HG02852 (cell line): ENCODE data around the gene F8.
"Not testable (repeated sequence)": the region's sequence is repeated elsewhere in the genome, so short reads cannot be mapped to it uniquely, and the experiment has no call there.

ENCODE experiments used
- ATAC-seq: cut with Tn5 transposase; IDR thresholded peaks from one replicate; pipeline ENCODE4 v1.9.1; 2021; ENCODE audit warnings: mild to moderate bottlenecking, moderate library complexity; ENCODE audit not compliant: unreplicated experiment

The F8 gene

DNA sequence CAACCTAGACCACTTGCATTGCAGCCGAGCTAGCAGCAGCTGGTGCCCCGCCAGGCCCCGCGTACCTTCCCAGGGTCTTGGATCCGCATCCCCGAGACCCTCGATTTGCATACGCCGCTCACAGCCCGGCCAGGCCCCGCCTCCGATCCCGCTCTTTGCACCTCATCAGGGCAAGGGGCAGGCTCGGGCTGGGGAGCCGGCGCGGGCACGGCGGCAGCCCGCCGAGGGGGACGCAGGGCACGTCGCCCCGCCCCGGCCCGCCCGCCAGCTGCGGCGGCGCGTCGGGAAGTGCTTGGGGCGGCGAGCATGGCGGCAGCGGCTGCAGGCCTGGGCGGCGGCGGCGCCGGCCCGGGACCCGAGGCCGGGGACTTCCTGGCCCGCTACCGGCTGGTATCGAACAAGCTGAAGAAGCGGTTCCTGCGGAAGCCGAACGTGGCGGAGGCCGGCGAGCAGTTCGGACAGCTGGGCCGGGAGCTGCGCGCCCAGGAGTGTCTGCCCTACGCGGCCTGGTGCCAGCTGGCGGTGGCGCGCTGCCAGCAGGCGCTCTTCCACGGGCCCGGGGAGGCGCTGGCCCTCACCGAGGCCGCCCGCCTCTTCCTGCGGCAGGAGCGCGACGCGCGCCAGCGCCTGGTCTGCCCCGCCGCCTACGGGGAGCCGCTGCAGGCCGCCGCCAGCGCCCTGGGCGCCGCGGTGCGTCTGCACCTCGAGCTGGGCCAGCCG, 136.3 kb downstream of the F8 start, which contains the start of gene F8A1:
F8A1 (plus strand) TSS at position 287 of the 720 bp plus-strand sequence; CDS start at position 307, 20 bp downstream.
- ATAC-seq: peak; percentile 79

DNA sequence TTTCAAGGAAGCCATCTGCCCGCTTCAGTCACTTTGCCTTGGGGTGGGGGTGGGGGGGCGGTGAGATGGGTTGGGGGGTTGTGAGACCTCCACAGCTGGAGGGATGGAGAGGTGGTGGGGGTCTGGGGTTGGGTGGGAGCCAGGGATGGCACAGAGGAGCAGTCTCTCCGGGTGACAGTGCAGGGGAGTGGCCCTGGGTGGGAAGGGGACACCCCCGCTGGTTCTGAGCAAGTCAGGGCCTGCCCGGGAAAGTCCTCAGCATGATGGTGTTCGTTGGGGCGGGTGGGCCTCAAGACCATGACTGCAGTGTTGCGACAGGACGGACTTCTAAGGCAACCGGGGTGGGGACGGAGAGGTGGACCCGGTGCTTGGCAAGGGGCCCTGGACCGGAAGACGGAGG, 137.0 kb downstream of the F8 start:
- not testable (repeated sequence) for ATAC-seq

DNA sequence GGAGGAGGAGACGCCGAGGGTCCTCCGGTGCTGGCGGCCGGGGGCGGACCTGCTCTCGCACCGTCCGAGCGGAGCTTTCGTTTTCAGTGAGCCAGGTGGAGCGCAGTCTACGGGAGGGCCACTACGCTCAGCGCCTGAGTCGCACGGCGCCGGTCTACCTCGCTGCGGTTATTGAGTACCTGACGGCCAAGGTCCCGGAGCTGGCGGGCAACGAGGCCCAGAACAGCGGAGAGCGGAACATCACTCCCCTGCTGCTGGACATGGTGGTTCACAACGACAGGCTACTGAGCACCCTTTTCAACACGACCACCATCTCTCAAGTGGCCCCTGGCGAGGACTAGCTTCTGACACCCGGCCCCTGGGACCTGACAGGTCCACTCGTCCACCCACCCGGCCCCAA, 137.5 kb downstream of the F8 start:
- not testable (repeated sequence) for ATAC-seq

DNA sequence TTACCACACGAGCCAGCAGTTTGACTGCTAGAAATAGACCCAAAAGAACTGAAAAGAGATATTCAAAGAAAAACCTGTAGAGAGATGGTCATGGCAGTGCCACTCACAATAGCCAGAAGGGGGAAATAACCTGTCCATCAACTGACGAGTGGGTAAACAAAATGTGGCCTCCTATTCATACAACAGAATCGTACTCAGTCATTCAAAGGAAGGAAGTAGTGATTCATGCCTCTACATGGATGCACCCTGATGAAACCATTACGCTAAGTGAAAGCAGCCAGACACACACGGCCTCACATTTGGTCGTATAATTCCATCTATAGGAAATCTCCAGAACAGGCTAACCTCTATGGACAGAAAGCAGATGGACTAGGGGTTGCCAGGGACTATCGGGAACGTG, 138.5 kb downstream of the F8 start:
- not testable (repeated sequence) for ATAC-seq

DNA sequence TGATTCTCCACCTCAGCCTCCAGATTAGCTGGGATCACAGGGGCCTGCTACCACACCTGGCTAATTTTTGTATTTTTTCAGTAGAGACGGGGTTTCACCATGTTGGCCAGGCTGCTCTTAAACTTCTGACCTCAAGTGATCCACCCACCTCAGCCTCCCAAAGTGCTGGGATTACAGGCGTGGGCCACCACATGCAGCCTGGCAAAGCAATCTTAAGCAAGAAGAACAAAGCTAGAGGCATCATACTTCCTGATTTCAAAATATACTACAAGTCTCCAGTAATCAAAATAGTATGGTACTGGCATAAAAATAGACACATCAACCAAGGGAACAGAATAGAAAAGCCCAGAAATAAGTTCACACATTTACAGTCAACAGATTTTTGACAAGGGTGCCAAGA, 149.2 kb downstream of the F8 start:
- no peak for ATAC-seq

DNA sequence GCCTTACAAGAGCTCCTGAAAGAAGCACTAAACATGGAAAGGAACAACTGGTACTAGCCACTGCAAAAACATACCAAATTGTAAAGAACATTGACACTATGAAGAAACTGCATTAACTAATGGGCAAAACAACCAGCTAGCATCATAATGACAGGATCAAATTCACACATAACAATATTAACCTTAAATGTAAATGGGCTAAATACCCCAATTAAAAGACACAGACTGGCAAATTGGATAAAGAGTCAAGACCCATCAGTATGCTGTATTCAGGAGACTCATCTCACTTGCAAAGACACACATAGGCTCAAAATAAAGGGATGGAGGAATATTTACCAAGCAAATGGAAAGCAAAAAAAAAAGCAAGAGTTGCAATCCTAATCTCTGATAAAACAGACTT, 154.0 kb downstream of the F8 start:
- not testable (repeated sequence) for ATAC-seq

DNA sequence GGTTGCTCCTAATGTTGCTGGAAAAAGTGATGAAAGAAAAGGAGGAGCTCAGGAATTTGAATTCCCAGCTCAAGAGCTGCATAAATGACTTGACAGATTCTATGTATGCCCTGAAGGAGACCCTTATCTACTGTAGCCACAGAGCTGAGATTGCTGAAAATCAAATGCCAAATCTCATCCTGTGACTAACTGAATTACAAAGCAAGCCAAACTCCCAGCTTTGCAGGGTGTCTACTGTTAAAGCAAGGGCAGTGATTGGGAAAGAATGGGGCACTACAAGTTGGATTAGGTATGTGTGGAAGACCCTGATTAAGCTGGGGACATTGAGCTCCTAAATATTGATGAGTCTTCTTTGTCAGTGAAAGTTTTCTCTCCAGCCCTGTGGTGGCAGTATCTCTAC, 167.3 kb downstream of the F8 start:
- no peak for ATAC-seq

DNA sequence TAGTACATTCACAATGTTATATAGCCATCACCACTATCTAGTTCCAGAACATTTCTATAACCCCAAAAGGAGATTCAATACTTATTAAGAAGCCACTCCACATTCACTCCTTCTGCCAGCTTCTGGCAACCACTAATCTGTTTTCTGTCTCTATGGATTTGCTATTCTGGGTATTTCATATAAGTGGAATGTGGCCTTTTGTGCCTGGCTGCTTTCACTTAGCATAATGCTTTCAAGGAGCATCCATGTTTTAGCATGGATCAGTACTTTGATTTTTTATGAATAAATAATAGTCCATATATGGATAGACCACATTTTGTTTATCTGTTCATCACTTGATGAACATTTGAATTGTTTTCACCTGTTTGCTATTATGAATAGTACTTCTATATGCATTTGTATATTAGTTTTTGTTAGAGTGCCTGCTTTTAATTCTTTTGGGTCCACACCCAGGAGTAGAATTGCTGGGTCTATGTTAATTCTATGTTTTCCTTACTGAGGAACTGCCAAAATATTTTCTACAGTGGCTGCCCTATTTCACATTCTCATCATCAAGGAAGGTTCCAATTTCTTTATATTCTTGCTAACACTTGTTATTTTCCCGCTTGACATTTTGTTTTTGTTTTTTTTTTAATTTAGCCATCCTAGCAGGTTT, 171.4 kb downstream of the F8 start:
- ATAC-seq: no peak

DNA sequence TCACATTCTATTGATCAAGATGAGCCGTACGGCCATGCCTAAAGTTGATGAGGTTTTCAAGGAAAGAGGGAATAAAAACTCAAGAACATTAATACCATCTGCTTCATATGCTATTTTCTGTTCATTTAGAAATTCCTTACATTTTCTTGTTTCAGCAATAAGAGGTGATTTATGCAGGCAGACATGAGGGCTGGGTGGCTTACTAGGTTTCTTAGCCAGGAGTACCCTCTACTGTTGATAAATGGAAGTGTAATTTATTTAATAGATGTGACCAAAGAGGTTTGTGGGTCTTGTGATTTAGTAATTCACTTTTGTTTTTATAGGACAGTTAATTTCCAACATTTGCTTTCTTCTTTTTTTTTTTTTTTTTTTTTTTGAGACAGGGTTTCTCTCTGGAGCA, 181.7 kb downstream of the F8 start:
- no peak for ATAC-seq

DNA sequence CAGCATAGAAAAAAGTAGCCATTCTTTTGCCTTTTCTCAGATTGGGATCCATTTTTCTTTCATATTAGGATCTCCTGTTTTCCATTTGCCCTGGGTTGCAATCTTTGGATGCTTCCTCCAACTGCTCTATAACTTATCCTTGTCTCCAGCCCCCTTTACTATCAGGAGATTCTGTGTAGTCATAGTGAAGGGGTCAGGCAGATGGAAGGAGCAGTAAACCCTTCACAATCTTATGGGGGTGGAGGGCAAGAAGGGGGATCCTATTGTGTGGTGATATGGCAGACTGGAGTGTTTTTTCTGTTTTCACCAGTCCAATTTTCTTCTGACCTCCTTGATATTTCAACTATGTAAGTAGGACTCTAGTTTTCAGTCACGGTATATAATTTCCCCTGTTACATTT, 186.4 kb downstream of the F8 start:
- ATAC-seq: no peak

DNA sequence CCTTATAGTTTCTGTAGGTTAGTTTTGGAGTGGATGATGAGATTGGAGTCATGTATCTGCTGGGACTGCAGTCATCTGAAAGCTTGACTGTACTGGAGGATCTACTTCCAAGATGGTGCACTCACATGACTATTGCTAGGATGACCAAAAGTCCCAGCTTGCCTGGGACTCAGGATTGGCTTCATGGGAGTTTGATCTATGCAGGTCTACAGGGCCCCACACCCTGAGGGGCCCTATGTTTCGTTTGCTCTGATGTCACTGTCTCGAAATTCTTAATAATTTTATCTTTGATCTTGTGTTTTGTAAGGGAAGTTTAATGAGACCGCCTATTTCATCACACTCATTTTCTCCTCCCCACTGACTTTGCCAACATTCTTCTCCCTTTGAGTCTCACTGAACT, 188.0 kb downstream of the F8 start, which contains the start of gene SMIM9:
SMIM9 (minus strand) TSS at position 101 of the 400 bp plus-strand sequence. CDS start 3,806 bp downstream, outside the sequence.
- ATAC-seq: no peak

DNA sequence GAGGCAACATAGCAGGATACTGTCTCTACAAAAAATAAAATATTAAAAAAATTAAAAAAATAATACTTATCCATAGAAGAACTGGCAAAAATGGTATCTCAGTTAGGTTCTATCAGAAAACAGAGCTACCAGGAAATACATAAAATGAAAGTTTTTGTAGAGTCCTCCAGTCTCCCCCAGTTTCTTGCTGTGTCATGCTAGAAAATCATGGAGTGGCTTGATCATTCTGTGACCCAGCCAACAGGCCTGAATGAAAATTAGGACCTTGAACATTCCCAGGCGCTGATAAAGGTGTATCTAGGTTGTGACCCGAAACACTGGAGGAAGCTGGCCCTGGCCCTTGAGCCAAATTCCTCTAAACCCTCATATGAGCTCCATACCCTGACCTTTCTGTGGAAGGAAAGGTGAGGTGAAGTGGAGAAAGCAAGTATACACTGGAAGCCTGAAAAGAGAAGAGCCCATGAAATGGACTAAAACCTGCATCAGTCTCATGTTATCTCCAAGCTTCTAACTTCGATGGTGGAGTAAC, 188.7 kb downstream of the F8 start:
- ATAC-seq: no peak

DNA sequence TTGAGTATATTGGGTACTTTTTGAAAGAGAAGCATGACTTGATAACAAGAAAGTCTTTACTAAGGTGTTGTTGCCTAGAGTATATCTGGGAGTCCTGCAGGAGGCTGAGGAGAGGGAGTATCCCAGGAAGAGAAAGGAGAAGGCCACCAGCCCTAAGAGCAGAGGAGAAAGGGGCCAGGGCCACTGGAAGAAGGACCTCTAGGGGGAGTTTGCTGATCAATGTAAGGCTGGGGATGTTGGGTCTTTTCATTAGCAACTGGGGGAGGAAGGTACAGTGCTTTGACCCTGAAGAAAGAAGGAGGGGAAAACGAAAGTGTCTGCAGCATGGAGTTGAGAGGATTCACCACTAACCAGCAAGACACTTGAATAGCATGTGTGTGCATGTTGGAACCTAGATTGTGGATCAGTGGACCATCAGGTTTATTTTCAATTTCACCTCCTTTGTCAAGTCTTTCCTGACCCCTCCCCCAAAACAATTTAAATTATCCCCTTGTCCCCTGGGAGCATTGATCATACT, 192.5 kb downstream of the F8 start:
- ATAC-seq: no peak

DNA sequence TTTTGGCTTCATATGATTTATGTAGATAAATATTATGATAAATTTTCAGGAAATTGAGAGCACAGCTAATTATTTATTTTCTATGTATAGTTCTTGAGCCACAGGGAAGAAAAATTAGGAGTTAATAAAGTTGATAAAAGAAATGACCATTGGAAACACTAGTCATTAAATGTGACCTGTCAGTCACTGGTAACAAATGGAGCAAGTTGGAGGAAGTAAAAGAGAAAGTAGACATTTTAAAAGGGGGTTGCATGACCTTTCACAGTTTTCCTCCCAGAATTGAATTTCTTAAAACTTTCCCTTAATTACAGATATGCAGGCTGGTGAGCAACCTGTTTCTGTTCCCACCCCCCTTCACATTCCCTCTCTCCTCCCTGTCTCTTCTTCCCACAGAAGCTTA, 193.4 kb downstream of the F8 start:
- no peak for ATAC-seq

DNA sequence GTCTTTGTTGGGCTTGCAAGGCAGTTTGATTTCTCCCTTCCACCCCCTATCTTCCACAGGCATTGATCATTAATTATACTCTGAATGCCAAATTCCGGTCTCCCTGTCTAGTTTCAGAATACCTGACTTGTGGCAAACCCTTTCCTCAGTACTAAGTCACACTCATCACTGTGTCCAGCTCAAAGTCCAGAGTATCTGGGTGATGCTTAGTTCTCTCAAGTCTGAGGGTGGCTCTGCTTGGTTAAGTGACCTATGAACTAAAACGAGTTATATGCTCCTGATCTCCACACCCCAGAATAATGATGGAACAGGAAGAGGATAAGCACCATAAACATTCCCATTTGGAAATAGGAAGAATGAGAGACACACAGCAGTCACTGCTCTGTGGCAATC, 194.5 kb downstream of the F8 start:
- no peak for ATAC-seq

DNA sequence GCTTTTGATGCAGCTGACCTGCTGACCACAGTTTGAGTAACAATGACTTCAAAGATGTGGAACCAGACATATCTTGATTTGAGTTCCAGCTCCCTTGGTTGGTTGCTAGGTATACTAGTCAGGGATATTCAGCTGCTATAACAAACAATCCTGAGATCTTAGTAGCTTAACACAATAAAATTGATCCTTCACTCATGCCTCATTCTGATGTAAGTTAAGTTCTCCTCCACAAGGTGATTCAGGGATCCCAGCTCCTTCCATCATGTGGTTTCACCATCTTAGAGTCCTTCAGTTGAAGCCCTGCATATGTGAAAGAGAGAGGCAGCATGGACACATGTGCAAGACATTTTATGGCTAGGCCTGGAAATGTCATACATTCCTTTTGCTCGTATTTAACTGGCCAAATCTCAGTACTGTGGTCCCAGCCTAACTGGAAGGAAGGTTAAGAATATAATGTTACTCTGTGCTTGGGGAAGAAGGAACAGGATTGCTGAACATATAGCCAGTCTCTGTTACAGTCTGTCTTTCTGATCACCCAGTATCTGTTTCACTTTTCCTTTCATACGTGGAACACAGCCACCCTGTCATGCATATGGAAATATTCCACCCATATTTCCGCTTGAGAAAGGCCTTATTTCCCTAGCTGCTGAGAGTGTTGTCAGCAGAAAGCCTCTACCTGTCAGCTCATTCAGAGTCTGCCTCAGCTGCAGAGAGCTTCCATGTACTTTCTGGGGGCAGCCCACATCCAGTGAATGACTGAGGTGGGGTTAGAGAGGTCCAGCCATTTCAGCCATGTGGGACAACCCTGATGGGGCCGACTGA, 195.1 kb downstream of the F8 start:
- peak; percentile 98 for ATAC-seq

DNA sequence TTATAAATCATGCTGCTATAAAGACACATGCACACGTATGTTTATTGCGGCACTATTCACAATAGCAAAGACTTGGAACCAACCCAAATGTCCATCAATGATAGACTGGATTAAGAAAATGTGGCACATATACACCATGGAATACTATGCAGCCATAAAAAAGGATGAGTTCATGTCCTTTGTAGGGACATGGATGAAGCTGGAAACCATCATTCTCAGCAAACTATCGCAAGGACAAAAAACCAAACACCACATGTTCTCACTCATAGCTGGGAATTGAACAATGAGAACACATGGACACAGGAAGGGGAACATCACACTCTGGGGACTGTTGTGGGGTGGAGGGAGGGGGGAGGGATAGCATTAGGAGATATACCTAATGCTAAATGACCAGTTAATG, 196.9 kb downstream of the F8 start:
- ATAC-seq: not testable (repeated sequence)

DNA sequence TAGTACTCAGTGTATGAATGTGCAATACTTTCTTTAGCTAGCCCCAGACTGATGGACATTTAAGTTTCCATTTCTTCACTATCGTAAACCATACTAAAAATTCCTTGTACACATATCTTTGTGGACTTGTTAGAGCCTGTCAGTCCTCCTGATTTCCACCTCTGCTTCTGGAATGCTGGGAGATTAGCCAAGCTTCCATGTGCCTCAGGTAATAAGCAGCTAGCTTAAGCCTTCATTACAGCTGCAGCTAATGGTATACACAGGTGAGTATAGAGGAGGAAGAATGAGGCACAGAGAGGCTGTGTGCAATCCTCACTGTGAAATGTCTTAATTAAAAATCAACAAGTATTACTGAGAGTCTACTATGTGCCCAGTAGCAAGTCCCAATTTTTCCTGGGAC, 197.9 kb downstream of the F8 start:
- ATAC-seq: no peak

DNA sequence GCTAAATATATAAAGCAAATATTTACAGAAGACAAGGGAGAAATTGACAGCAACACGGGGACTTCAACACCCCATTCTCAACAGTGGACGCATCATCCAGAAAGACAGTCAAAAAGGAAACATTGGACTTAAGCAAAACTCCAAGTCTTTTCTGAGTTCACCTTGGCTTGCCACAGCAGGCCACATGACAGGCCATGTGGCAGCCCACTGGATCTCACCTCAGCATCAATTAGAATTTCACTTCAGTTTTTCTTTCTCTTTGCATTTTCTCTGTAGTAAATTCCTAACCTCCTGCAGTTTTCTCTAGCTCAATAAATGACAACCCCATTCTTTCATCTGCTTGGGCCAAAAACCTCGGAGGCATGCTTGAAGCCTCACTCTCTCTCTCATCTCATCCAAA, 200.5 kb downstream of the F8 start:
- ATAC-seq: no peak

DNA sequence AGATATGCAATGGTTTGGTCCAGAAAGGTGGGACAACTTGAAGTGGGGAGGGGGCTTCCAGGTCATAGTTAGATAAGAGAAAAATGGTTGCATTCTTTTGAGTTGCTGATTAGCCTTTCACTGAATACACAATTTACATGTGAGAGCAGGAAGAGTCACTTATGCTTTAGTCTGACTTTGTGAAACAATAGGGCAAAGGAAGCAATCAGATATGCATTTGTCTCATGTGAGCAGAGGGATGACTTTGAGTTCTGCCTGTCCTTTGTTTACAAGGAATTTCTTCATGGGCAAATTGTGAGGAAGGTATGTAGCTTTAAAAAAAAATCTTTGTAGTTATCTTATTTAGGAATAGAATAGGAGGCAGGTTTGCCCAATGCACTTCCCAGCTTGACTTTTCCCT, 201.0 kb downstream of the F8 start:
- ATAC-seq: no peak

DNA sequence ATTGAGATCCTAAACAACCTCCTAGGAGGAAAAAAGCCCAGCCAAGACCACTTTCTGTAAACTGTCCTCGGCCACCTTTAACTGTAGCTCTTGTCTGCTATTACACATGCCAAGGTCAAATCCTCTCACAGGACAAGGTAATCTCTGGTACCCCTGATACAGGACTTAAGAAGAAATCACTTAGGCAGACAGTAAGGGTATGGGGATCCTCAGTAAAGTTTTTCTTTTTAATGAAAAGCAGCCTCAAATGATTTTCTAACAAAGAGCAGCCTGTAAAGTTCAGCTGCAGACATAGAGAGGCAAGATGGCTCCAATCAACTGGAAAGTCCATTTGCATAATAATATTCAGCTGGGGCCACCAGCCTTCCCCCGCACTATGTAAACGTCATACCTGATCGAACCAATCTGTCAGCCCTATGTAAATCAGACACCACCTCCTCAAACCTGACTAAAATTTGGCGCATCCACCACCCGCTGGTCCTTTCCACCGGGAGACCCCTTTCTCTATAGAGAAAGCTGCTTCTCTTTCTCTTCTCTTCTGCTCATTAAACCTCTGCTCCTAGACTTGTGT, 202.7 kb downstream of the F8 start:
- peak; percentile 69 for ATAC-seq
